ENCODE measurements around the gene LRMDA.

The LRMDA gene

DNA sequence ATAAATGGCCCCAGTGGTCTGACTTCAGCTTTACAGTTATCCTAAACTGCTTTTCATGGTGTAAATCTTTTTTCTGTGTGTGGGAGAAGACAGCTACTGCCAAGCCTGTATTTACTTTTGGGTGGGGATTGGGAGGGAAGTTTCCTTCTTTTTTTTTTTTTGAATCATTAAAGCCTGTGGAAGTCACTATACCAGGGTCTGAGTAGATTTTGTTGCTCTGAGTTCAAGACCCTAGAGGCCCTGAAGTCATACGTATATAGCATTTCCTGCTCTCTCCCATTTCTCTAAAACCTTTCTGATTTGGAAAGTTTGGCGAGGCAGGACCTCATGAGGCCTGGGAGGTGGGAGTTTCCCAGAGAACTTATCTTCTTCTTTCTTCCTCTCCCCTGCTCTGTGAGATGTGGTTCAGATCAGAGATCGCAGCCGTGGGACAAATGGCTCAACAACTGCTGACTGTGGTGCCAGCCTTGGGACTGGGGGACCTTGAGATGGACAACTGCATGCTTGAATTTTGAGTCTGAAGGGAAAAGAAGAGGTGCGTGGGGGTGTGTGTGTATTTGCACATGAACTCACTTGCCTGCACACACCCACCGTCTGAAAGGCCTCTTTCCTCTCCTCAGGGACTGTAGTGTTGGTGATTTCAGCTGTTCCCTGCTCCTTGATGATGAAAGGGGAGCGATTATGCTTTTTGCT is 18.1 kb downstream of the LRMDA start:
- DNase-seq, result no peak

DNA sequence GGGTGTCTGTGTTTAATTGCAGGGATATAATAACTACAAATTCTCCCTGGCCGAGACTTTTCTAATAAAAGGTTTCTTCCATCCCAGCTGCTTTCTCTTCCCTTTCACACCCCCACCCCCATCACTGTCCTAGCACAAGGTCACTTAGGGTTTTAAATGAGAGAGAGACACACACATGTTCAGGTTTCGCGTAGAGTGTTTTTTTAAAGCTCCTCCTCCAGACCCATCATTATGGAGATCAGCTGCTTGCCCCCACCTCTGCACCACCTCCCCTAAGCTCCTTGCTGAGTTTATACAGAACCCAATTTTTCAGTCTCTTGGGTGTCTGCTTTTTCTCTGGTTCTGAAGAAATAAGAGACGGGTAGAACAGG is 18.6 kb downstream of the LRMDA start:
- no peak for DNase-seq

DNA sequence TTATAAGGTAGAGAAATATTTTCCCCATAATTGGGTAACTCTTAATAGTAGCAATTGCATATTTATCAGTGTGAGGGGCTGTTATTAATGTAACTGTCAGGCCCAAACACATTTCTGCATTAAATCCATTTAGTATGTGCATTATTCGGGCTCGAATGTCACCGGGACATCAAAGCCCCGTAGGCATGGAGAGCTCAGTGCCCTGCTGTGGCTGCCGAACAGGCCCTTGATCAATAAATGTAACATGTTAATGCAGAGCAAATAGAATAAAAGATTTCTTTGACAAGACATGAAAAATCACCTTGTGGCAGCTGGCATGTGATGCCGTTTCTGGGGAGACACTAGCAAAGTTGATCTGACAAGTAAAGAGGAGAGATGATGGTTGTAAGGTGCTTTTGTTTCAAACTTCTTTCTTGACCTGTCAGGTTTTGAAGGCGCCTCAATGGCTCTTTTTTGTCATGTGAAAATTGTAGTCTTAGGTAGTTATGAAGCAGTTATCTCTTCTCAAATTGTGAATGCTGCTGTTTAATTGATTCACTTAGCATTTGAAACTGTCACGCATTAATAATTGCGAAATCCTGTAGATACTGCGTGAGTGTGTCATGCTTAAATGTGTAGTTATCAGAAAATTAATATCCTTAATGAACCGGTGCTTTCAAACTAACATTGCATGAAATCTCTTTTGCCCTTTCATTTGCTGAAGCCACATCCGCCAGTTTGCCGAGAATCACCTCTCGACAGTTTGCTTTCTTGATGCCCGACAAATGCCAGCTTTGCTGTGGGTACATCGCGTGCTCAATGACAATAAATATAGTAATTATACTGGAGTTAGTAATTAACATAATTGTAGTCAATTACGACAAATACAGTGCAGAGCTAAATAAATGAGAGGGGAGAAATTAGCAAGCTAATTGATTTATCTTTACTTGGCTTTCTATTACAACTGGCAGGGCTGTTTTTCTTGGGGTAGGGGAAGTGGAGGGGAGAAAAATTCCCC is 19.5 kb downstream of the LRMDA start:
- no peak for DNase-seq

DNA sequence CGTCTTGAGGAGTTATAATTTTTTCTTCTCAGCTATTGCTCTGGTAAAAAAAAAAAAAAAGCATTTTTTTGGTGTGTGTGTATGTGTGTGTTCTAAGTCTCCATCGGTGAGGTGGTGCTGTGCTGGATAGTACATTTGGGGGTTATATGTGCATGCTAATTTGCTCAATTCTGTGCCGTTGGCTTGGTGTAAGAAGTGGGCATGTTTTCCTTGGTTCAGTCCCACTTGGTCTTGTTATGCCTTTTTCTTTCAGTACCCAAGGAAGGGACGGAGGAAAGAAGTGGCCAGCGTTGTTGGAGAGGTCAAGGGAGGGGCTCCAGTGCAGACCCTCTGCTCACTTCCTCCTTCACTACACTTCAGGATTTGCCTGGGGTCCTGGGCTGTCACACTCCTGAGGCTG is 20.4 kb downstream of the LRMDA start:
- DNase-seq, result no peak

DNA sequence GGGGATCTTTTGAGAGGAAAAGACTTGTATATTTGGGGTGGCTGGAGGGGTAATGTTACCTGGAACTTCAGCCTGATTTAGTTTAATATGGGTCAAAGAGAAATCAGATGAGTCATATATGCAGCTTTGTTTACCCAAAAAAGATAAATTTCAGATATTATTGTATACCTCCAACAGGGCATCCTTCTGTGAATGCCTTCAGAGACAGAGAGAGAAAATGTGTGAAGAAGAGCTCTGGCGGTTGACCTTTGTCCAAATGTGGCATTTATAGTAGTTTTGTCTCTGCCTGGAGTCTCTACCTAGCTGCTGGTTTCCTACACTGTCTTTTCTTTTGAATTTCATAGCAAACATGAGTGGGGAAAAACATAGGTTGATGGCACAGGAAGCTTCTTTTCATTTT is 21.6 kb downstream of the LRMDA start:
- no peak for DNase-seq

DNA sequence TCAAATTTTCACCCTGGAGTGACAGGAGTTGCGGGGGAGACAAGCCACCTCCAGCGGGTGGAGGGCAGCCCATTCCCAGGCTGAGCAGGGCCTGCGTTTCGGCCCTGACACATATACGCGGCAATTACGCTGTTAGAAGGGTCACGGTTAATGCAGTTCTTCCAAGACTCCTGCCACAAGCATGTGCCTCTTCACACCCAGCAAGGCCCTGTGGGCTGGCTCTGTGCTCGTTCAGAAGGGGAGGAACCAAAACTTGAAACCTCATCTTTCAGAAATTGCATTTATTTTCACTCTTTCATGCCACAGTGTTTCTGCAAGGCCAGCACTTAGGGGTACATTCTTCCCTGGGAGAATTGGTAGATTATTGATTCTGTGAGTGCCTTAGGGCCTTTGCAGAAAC is 24.7 kb downstream of the LRMDA start:
- no peak for DNase-seq

DNA sequence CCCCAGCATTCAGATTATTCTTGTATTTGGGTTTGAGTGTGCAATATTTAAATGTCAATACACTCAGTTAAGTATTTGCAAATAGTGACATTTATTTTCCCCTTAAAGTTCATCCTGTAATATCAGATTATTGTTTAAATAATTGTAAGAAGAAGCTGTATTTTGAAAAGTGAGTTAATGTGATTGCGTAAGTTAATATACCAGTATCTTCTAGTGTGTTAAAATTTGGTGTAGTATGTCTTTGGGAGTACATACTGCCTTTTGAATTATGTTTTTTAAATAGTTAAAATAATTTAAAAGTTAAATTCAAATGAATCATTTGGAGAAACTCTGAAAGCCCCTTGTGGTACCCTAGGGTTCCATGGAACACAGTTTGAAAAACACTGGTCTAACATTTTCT is 28.6 kb downstream of the LRMDA start:
- no peak for DNase-seq

DNA sequence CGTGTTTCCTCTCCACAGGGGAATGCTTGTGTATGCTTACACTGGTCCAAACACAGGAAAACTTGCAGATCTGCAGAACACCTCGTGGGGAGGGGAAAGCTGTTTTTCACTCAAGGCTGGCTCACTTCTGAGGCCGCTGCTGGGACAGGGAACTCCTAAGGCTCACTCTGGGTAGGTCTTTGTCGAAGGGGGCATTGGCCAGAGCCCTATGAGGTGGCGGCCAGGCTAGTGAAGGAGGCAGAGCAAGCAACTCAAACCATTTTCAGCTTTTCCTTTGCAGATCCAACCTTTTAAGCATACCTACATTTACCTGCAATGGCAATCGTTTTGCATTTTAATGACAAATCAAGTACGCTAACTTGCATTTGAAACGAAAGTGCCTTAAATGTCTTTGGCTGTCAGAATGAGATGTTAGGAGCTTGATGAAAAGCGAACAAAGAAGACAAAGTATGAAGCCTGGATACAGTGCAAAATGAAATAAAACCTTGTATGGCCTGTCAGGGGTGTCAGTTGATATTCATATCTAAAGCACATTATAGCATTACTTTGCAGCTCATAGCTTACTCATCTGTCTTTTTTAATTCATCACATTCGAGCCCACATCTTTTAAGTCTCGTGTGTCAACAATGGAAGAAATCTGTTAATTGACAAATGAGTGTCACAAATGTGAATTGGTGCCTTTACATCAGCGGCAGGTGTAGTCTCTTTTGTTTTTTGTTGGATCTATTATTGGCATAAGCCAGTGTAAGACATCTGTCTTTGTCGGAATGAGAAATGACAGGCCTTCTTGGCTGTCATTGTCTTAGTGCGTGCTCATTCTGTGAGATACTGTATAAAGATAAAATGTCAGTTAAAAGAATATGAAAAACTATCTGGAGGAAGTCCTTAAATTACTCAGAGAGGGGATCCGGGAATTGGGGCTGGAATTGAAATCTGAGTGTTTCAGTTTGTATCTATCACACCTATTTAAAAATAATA is 30.5 kb downstream of the LRMDA start:
- no peak for DNase-seq

DNA sequence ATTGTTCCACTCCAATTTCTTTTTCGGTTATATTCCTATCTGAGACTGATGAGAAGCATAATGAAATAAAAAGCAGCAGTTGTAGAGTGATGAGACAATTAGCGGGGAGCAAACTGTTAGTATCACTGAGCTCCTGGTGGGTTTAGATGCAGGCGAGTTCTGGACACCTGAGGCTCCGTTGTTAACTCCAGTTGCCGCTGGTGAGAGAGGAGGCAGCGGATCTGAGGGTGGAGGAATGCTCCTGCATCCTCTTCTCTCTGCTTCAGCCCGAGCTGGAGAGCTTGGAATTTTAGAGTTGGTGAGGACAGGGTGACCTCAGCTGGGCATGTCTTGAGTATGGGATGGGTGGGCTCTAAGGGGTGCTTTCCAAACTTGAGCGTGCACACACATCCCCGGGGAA is 31.4 kb downstream of the LRMDA start:
- DNase-seq, result no peak

DNA sequence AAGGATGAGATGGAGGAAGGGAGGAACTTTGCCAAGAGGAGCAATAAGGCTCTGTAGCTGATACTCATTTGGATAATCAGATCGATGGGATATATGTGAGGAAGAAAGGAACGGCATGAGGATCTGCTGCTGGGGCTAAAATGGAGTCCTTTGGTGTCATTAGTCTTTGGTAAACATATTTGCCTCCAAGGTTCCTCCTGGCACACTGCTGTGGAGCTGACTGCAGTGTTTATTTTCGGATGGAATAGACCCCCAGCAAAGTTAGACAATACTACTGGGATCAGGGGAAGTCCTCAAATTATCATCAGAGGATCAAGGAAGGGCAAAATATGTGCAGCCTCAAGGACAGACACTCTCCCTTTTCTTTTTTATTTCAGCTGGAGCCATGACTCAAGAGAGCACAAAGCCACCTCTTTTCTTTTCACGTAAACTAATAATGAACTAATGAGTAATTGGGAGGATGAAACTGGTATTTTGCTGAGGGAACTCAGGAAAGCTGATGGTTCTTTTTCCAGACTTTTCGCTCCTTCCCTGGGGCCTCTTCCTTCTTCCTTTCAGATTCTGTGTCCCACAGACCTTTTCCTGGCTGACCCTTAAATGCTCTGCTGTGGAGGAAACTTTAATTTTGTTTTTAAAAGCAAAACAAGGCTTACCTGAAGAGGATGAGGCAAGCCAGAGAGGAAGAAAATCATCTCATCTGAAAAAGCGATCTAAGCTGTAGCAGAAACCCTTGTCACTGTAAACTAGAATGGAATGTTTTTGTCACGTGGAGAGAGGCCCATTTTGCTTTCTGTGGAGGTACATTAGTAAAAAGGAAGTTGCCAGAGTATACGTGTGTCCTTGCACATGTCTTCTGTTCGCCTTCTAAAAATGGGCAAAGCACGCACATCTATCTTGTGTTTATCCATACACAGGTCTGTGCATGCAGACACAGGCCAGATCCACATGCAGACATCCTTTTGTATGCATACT is 33.3 kb downstream of the LRMDA start:
- DNase-seq, result no peak

DNA sequence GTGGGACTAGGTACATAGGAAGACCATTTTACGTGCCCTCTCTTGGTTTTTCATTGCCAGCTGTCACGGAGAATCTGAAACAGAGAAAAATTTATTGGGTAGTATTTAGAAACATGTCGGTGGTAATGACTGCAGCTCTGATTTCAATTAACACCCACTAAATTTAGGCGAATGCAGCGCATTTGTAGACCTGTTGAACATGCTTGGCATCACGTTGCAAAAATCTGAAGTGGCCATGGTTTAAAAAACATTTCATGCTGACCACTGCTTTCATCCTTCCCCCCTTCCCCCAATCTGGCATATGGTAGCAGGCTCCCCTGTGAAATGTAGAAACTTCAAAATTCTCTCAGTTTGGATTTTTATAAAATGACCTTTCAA is 34.0 kb downstream of the LRMDA start:
- DNase-seq, result no peak

DNA sequence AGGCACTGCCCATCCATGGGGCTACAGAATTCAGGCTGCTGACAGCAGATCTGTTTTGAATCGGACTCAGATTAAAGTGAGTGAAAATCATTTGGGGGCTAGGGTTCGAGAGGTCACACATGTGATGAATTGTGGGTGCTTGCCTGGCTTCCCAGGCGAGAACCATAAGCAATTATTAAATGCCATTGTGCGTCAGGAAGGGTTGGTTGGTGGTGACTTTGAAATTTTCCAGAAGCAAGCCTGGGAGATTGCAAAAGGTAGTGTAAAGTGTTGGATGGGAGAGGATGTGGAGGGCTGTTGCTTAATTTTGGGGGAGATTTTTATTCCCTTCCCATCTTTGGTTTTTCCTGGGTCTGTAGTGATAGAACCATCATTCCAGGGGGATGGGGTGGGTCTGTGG is 34.6 kb downstream of the LRMDA start:
- DNase-seq, result no peak

DNA sequence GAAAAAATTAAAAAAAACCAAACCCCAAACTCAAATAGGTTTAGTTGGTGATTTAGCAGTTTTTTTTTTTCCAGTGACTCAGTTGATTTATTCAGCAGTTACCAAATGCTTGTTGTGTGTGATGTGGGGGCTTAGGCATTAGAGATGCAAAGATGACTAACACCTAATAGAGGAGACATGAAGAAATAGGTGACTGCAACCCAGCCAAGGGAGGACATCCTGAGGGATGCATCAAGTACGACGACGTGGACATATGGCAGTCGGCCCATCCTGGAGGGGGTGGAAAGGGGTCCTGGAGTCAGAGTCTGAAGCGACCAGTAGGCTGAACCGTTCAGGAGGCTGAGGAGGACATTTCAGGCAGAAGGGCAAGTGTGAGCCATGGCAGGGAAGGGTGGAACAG is 35.5 kb downstream of the LRMDA start:
- no peak for DNase-seq

DNA sequence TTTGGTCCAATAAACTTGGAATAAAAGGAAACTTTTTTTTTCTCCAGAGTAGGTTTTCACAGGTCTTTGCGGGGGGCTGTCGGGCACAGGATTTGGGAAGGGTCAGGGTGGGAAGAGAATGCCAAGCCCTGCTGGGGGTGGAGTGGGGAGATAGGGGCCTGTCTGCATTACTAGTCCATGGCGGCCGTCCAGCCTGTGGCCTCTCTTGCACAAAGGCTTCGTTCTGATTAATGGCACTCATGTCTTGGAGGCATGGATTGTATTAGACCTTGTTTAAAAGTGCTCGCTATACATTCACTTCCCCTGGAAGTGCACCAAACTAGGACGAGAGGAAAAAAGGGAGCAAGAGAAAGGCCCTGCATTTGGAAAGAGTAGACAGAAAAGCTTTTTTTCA is 37.2 kb downstream of the LRMDA start:
- DNase-seq, result no peak

DNA sequence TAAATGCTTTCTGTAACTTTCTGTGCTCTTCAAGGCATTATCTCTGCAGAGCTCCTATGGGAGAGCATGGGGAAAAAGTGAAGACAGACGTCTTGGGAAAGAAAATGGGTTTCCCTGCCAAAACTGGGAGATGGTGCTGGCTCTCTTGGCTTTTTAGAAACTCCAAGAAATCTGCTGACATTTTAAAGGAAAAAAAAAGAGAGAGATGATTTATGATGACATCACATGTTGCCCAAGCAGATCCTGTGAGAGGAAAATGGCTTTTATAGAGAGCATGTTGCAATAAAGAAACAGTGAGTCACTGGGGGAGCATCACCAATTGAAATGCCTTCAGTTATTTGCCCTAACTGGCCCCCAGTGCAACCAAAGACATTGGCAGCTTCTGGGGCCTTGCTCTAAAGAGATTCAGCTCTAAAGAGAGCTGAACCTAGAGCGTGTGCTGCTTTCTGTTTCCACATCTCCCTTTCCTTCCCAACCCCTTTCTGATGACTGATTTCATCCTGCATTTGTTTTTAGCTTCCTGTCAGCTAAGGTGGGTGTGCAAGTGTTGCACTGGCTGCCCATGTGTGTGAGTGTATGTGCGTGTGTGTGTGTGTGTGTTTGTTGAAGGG is 37.7 kb downstream of the LRMDA start:
- no peak for DNase-seq

DNA sequence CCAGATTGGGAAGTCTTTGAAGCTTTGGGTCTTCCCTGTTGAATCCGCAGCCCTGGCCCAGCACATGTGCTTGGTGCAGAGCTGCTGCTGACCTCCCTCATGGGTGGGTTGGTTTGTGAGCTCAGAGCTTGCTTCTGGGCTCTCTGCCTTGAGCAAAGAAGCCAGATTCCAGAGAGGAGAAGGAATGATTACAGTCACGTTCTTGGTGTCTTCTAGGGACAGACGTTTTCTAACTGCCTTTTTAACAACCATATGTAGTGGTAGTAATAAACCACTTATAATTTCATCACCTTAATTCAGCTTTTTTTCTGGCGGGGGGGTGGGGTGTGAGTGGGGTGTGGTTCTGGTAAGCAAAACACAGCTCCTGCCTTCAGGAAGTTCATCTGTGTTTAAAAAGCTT is 39.5 kb downstream of the LRMDA start:
- no peak for DNase-seq

DNA sequence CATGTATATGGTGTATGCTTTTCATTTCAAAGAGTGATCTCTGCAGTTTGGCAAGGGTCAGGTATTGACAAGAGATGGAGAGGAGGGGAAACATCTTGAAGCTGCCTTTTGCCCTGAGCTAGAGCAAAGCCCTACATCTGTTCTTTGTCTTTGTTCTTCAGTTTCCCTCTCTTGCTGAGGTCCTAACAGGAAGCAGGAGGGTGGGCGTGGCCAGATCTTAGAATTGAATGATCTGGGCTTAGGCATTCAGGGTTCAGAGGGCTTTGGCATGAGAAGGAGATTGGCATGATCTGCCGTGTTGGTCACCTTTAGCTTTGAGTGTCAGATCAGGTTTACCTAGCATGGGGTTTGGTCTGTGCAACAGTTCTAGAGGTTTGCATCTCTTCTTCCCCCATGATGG is 41.3 kb downstream of the LRMDA start:
- DNase-seq, result no peak

DNA sequence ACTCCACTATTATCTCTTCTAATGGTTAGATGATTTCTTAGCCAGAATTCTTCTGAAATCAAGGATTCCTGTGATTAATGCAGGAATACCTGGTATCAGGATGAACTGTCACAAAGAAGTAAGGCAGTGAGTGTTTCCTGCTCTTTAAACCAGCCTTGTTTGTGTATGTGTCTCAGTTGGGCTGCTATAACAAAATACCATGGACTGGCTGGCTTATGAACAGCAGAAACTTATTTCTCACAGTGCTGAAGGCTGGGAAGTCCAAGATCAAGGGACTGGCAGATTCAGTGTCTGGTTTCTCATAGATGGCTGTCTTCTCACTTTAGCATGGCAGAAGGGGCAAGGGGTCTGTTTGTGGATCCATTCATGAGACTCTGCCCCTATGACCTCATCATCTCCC is 42.7 kb downstream of the LRMDA start:
- DNase-seq, result no peak

DNA sequence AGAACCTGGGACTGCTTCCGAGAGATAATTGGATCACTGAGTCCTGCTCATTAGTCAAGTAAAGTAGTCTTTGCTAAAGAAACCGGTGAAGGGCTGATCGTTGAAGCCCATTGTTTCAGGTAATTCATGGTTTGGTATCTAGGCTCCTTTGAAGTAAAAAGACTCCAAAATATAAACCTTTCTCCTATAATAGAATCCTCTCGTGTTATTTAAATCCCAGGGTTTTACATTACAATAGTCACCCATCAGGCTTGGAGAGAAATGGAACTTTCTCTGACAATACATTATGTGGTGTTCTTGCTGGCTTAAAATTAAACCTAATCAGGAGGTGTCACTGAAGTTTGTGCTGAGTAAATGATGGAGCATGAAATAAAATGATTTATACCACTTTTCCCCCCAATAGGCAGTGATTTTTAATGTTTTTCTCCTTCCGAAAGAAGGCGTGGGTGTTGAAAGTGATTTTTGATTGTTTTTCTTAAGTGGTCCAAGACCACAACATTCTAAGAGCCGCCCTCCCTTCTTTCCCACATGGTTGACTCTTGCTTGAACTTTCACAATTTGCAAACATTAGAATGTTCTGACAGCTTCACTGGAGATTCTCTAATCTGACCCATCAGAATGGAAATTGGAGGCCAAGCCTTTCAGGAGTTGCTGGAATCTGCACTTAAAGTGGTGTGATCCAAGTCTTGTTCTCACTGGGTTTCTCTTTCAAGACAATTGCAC is 44.2 kb downstream of the LRMDA start:
- no peak for DNase-seq

DNA sequence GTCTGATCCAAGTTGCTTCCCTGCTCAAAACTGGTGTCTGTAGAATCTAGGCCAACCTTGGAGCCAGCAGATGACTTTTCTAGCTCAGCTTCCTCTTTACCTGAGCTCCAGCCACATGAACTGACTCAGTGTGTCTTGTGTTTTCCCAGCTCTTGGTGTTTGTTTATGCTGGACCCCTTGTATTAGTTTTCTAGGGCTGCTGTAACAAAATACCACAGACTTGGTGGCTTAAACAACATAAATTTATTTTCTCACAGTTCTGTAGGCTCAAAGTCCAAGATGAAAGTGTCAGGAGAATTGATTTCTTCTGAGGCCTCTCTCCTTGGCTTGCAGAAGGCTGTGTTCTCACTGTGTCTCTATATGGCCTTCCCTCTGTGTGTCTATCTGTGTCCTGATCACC is 45.1 kb downstream of the LRMDA start:
- no peak for DNase-seq

DNA sequence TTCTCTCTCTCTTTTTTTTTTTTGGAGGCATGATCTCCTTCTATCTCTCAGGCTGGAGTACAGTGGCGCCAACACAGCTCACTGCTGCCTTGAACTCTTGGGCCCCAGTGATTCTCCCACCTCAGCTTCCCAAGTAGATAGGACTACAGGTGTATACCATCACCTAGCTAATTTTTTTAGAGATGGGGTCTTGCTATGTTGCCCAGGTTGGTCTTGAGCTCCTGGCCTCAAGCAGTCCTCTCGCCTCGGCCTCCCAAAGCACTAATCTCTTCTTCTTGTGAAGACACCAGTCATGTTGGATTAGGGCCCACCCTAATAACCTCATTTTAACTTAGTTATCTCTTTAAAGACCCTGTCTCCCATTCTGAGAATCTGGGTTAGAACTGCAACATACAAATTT is 45.6 kb downstream of the LRMDA start:
- no peak for DNase-seq
